ENCODE data around the gene RAB11FIP2.

- TF ChIP-seq TEAD4 (IDR thresholded peaks at IDR 0.05; ENCODE audit: low read depth, low read length) (no peak), EP300 (IDR thresholded peaks at IDR 0.05; ENCODE audit: borderline replicate concordance in 1 of 2, low read depth in 2 of 2, low read length in 2 of 2) (no peak), SRF (IDR thresholded peaks at IDR 0.05; ENCODE audit: low read depth, low read length) (no peak), CHD1 (IDR thresholded peaks at IDR 0.05; ENCODE audit: low read depth, low read length) (no peak), POLR2AphosphoS5 (IDR thresholded peaks at IDR 0.05; ENCODE audit: low read depth, low read length) (no peak), POLR2A (IDR thresholded peaks at IDR 0.05; ENCODE audit: control extremely low read depth in 1 of 2, low read depth in 2 of 2, low read length in 2 of 2) (no peak), ZNF274 (IDR thresholded peaks at IDR 0.05; ENCODE audit: borderline replicate concordance, extremely low read depth, low read length) (no peak)
- TF ChIP-seq, protein P1, sequence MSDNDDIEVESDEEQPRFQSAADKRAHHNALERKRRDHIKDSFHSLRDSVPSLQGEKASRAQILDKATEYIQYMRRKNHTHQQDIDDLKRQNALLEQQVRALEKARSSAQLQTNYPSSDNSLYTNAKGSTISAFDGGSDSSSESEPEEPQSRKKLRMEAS (IDR thresholded peaks at IDR 0.05), result no peak
- TF ChIP-seq, protein P2, sequence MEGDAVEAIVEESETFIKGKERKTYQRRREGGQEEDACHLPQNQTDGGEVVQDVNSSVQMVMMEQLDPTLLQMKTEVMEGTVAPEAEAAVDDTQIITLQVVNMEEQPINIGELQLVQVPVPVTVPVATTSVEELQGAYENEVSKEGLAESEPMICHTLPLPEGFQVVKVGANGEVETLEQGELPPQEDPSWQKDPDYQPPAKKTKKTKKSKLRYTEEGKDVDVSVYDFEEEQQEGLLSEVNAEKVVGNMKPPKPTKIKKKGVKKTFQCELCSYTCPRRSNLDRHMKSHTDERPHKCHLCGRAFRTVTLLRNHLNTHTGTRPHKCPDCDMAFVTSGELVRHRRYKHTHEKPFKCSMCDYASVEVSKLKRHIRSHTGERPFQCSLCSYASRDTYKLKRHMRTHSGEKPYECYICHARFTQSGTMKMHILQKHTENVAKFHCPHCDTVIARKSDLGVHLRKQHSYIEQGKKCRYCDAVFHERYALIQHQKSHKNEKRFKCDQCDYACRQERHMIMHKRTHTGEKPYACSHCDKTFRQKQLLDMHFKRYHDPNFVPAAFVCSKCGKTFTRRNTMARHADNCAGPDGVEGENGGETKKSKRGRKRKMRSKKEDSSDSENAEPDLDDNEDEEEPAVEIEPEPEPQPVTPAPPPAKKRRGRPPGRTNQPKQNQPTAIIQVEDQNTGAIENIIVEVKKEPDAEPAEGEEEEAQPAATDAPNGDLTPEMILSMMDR (IDR thresholded peaks at IDR 0.05; ENCODE audit: control extremely low read depth in 1 of 3, insufficient read depth in 1 of 3, low read depth in 1 of 3, low read length in 3 of 3), result no peak
Measured at GRCh38 chr10:118031351-118032075, 15.2 kb downstream of the RAB11FIP2 start.
